SHP77 treated with DMSO at 0.1 percent for 48 hours (cell line): Measurements from ENCODE around the gene CRBN.

Source experiments
- DNase-seq: peaks from one replicate; lab custom pipeline; 2025; lab: John Stamatoyannopoulos, UW

CRBN gene

DNA sequence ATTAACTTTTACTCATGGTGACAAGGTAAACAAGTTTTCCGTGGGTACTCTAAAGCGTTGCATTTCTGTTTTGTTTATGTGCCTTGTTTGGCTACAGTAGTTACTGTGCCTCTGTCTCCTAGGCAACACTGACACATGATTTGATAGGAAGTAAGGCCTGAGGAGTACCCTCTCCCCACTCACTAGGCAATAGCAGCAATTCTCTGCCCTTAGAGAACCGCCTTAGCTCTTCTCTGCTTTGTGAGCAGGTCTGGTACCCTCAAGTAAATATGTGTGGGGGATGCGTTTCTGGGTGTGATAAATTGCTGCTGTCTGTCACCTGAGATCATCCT lies 69.2 kb downstream of the CRBN start, which contains the start of gene IL5RA:
IL5RA (minus strand) TSS at position 76 of the 332 bp plus-strand sequence. CDS start 5,390 bp downstream, outside the sequence.
- no peak for DNase-seq

DNA sequence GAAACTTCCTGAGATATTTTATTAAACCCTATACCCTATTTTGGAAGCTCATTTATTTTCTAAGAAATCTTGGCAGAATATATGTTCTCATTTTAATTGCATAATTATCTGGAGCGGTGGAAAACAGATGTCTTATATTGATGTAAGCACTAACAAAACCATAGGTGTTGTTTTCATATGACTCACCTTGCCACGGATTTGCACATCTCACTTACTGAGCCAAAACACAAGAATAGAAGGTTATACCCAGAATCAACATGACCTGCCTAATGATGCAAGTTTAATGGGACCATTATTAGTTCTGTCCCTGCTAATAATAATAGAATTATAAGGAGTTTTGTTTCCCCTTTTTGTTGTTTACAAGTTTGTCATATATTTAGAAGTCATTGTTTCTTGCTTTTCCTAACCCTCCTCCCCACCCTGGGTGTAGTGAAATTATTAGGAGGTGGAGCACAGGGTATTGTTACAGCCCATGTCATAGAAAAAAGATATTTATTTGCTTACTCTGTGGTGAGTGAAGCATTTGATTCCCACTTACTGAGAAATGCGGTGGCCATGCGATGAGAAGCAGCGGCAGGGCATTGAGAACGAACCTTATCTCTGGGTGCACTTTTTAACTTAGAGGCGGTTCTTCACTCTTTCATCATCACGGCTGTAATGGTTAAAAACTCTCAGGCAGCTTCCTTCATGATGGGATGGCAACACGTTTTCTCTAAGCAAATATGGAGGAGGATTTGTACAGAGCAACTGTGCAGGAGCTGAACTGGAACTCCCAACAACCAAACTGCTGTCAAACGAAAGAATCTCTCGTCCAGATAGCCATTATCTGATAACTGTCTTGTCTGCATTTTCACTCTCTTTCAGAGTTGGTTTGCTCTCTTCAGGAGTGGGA lies 69.8 kb downstream of the CRBN start:
- no peak for DNase-seq

DNA sequence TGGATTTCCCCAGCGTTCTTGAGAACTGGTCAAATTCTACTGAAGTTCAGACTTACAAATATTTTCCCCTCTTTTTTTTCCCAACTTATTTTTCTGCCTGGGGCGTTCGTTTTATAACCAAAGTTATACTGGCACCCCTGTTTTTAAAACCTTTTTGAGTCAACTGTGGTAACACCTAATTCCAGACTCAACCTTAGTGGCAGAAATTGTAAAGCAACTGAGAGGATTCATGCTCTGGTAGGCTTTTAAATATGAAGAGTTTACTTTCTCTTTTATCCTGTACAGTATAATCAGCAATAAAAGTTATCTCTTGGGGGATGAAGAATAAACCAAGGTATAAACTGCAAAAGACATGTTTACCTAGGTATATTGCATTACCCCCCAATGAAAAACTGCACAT lies 71.6 kb downstream of the CRBN start:
- DNase-seq = no peak

DNA sequence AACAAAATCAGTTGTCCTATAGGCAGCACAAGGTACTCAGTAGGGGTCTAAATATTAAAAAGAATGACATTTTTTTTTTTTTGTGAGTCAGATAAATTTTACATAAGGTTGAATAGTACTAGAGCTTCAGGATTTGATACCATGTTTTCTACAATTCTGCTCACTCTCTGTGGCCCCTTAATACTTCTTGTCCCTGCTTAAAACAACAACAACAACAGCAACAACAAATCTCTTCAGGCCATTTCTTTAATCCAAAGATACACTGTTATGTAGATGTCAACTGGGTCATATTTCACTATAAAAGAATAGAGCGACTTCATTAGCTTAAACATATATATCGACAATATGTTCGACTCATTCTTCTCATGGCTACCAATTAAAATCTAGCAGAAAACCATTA lies 72.3 kb downstream of the CRBN start:
- DNase-seq = no peak

DNA sequence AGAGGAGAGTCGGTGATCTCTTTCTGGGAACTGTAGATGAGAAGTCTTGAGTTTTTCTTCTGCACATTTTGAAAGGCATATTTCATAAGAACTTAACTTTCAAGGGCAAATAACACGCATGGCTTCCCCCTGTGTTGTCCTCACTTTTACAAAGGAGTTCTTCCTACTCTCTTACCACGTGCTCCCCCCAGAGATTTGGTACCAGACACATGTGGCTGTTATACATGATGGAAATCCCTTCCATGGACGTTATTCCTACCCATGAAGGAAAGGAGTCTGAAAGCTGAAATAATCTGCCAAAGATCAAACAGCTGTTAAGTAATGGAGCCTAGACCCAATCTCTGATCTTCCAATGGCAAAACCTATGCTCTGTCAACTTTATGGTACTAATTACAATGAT lies 73.7 kb downstream of the CRBN start:
- DNase-seq = no peak

DNA sequence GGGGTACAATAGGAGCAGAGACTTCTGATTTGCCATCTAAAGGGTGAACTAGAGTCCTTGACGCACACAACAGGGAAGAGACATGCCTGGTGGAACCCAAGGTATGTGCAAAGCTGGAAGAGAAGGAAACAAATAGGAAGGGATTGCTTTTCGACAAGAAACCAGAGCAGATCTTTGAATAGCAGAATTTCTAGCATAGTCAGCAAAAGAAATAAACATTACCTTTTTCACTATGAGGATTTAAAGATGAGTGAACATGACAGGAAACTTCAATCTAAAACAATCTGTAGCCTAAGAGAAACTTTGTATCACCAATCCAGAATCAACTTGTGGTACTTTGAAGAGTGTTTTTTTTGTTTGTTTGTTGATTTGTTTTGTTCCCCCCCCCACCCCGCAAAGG lies 74.2 kb downstream of the CRBN start:
- DNase-seq = no peak

DNA sequence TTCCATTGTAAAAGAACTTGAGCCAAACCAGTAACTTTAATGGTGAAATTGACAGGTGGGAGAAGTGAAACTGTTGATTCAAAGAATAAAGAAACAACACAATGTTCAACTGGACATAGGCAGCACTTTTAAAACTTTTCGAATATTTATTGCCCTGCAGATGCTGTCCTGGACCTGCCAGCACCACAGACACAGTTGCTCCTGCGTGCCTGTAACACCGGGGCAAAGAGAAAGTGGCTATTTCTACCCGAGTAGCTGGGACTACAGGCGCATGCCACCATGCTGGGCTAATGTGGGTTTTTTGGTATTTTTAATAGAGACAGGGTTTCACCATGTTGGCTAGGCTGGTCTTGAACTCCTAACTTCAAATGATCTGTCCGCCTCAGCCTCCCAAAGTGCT lies 76.7 kb downstream of the CRBN start:
- DNase-seq = no peak

DNA sequence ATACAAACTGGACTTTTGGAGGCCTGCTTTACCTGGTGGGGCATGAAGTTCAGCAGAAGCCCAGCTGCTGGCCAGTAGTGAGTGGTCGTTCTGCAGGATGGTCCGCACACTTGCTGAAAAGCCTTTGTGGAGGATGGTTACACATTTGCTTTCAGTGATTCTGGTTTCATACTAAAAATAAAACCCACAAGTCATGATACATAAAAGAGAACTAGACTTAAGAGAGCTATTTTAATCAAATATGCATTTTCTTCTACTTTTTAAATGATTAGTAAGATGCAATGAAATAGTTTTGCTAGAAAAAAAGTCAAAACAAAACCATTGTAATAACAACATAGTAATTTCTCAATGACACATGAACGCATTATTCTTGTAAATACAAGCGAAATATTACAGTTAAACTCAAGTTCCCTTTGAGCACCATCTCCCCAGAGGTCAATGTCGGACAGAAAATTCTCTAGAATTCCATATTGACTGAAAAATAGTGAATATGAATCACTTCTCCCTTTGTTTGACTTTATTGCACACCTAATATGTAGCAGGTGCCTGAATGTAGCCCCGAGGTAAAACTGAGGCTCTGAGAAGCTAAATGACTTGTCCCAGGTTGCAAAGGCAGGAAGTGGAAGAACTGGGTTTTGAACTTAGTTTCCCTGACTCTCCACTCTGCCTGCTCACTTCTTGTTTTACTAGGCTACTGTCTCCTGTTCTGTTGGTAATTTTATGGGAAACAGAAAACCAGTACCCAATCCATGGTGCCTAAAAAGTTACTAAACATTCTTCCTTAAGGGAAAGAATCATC lies 77.6 kb downstream of the CRBN start:
- no peak for DNase-seq
